Loucy (cell line): Measurements from ENCODE around the gene SKP2.

Experiments used
- H2AFZ ChIP-seq: fragments of 200-600 bp; sonication (generic); 2 replicates; pipeline ENCODE4 v1.6.0; 2016; ENCODE audit warnings: antibody characterized with exemption, mild to moderate bottlenecking, low read length, moderate library complexity
- H3F3A ChIP-seq: fragments of 200-600 bp; 2 replicates; pipeline ENCODE4 v1.6.0; 2016; ENCODE audit warnings: antibody characterized with exemption, low read depth, mild to moderate bottlenecking
- H3K27me3 ChIP-seq: fragments of 200-600 bp; sonication (generic); 2 replicates; pipeline ENCODE4 v1.6.1; 2014; ENCODE audit warnings: low read length, mild to moderate bottlenecking; ENCODE audit not compliant: insufficient read depth, poor library complexity, severe bottlenecking
- H3K36me3 ChIP-seq: fragments of 200-600 bp; sonication (generic); 2 replicates; pipeline ENCODE4 v1.6.1; 2016; ENCODE audit warnings: low read length; ENCODE audit not compliant: insufficient read depth
- H3K4me1 ChIP-seq: fragments of 200-600 bp; sonication (generic); 2 replicates; pipeline ENCODE4 v1.5.1; 2014; ENCODE audit warnings: low read length, mild to moderate bottlenecking; ENCODE audit not compliant: insufficient read depth, poor library complexity, severe bottlenecking
- H3K4me2 ChIP-seq: fragments of 200-600 bp; sonication (generic); 2 replicates; pipeline ENCODE4 v1.6.0; 2014; ENCODE audit warnings: antibody characterized with exemption, low read length, low read depth, mild to moderate bottlenecking; ENCODE audit not compliant: poor library complexity, severe bottlenecking
- H3K4me3 ChIP-seq: fragments of 200-600 bp; sonication (generic); 2 replicates; pipeline ENCODE4 v1.5.1; 2014; ENCODE audit warnings: low read length, mild to moderate bottlenecking, mixed read lengths; ENCODE audit not compliant: poor library complexity, severe bottlenecking
- H3K79me2 ChIP-seq: fragments of 200-600 bp; sonication (generic); 2 replicates; pipeline ENCODE4 v1.6.1; 2014; ENCODE audit warnings: low read length; ENCODE audit not compliant: insufficient read depth
- H3K9ac ChIP-seq: fragments of 200-600 bp; sonication (generic); 2 replicates; pipeline ENCODE4 v1.6.0; 2014; ENCODE audit warnings: mild to moderate bottlenecking, low read depth, low read length, moderate library complexity; ENCODE audit not compliant: poor library complexity, severe bottlenecking
- H3K9me2 ChIP-seq: fragments of 200-600 bp; sonication (generic); replicated peaks from 2 replicates; pipeline ENCODE4 v1.6.1; 2016; ENCODE audit warnings: low read depth, low read length, mixed read lengths
- H3K9me3 ChIP-seq: fragments of 200-600 bp; sonication (generic); 2 replicates; pipeline ENCODE4 v1.6.1; 2014; ENCODE audit warnings: mild to moderate bottlenecking, antibody characterized with exemption, low read length, low read depth; ENCODE audit not compliant: insufficient read depth
- H4K20me1 ChIP-seq: fragments of 200-600 bp; sonication (generic); 2 replicates; pipeline ENCODE4 v1.6.0; 2014; ENCODE audit warnings: antibody characterized with exemption, low read length, mild to moderate bottlenecking; ENCODE audit not compliant: insufficient read depth, poor library complexity, severe bottlenecking
- CTCF ChIP-seq: fragments of 200-600 bp; sonication (generic); conservative IDR thresholded peaks from 2 replicates; pipeline ENCODE4 v1.5.1; 2014; ENCODE audit warnings: mild to moderate bottlenecking, antibody characterized with exemption, low read length
- EZH2phosphoT487 ChIP-seq: fragments of 200-600 bp; IDR thresholded peaks from 2 replicates; pipeline ENCODE4 v1.6.1; 2018; ENCODE audit warnings: antibody characterized with exemption, mild to moderate bottlenecking, moderate library complexity, borderline replicate concordance

The SKP2 gene

GRCh38 chr5:36217988-36218387, 66.1 kb downstream of the SKP2 start:
- Histone ChIP-seq H3K36me3 (peaks cover 64% of the 10 kb centered on the region; the same call in 1 of the 2 replicates), H3K9me2 (no peaks in the 10 kb centered on the region), H3K27me3 (no peaks in the 10 kb centered on the region), H3K79me2 (no peaks in the 10 kb centered on the region), H3K4me2 (no peak overlapping the region), H3K4me3 (no peak overlapping the region), H3K9me3 (no peaks in the 10 kb centered on the region), H2AFZ (no peak overlapping the region), H3K9ac (no peak overlapping the region), H3K4me1 (no peaks in the 10 kb centered on the region), H3F3A (no peaks in the 10 kb centered on the region), H4K20me1 (no peaks in the 10 kb centered on the region)
- no peak for TF ChIP-seq CTCF
- no peak for TF ChIP-seq EZH2phosphoT487

- Histone ChIP-seq H3K4me2 (no peak overlapping the region), H3K9me2 (no peaks in the 10 kb centered on the region), H3F3A (no peaks in the 10 kb centered on the region), H3K36me3 (peaks cover 64% of the 10 kb centered on the region; the same call in 1 of the 2 replicates), H3K9me3 (no peaks in the 10 kb centered on the region), H3K4me1 (no peaks in the 10 kb centered on the region), H3K27me3 (no peaks in the 10 kb centered on the region), H2AFZ (no peak overlapping the region), H3K4me3 (no peak overlapping the region), H4K20me1 (no peaks in the 10 kb centered on the region), H3K9ac (no peak overlapping the region), H3K79me2 (no peaks in the 10 kb centered on the region)
- TF ChIP-seq CTCF (no peak), EZH2phosphoT487 (no peak)
Observed at GRCh38 chr5:36222620-36223019, 70.7 kb downstream of the SKP2 start.

GRCh38 chr5:36227046-36227445, 75.1 kb downstream of the SKP2 start:
- Histone ChIP-seq H3K4me1 (peaks cover 7% of the 10 kb centered on the region), H3F3A (no peaks in the 10 kb centered on the region), H3K36me3 (peaks cover 33% of the 10 kb centered on the region; the same call in 1 of the 2 replicates), H3K79me2 (peaks cover 11% of the 10 kb centered on the region; the same call in 1 of the 2 replicates), H3K9me3 (no peaks in the 10 kb centered on the region), H3K27me3 (no peaks in the 10 kb centered on the region), H3K9ac (no peak overlapping the region), H2AFZ (no peak overlapping the region), H4K20me1 (no peaks in the 10 kb centered on the region), H3K4me3 (no peak overlapping the region), H3K4me2 (no peak overlapping the region), H3K9me2 (no peaks in the 10 kb centered on the region)
- TF ChIP-seq CTCF, result no peak
- no peak for TF ChIP-seq EZH2phosphoT487
